ENCODE results near the gene LCN6. TPM values are rescaled to one million over a fixed set of nuclear protein-coding genes. Genes with fewer than 3 reads are reported as not detected.
"Not testable (repeated sequence)": the region's sequence is repeated elsewhere in the genome, so short reads cannot be mapped to it uniquely, and the experiment has no call there.

Gene LCN6
- polyA plus RNA-seq, 1 donor (not counting 4 experiments of a cell fraction or from before 2014, with no cell fraction given) = not detected

- H3K4me1 ChIP-seq (ENCODE audit: control insufficient read depth, extremely low read depth, insufficient read depth, low read length); H3K9me3 ChIP-seq (ENCODE audit: control insufficient read depth, low read depth, low read length); H3K36me3 ChIP-seq (ENCODE audit: control insufficient read depth in 2 of 2, extremely low read depth in 1 of 2, insufficient read depth in 2 of 2, low read length in 2 of 2); H2AFZ ChIP-seq (ENCODE audit: control insufficient read depth, low read length); H3K9ac ChIP-seq (ENCODE audit: control insufficient read depth, extremely low read depth, insufficient read depth, low read length); H3K9me1 ChIP-seq (ENCODE audit: control insufficient read depth, extremely low read depth, insufficient read depth, low read length); FAIRE-seq; H3K4me2 ChIP-seq (ENCODE audit: control insufficient read depth, extremely low read depth, insufficient read depth, low read depth, low read length); H3K79me2 ChIP-seq (ENCODE audit: control insufficient read depth, insufficient read depth, low read length); H3K4me3 ChIP-seq (ENCODE audit: control insufficient read depth in 2 of 3, extremely low read depth in 1 of 3, insufficient read depth in 2 of 3, low read depth in 1 of 3, low read length in 3 of 3); DNase-seq (ENCODE audit: low read depth, low spot score); H4K20me1 ChIP-seq (ENCODE audit: control insufficient read depth, extremely low read depth, insufficient read depth, low read length); dilution Hi-C loops (cut with MboI; ENCODE audit: extremely low pct_ligation_motif_present, low sequenced_read_pairs); H3K27ac ChIP-seq (ENCODE audit: control insufficient read depth, insufficient read depth, low read length): not testable (repeated sequence)
- TF ChIP-seq CTCF (optimal IDR thresholded peaks at IDR 0.05 in 1 of 3, IDR thresholded peaks at IDR 0.05 in 1 of 3, conservative IDR thresholded peaks at IDR 0.05 in 1 of 3; ENCODE audit: extremely low read depth in 1 of 3, insufficient read depth in 2 of 3, low read length in 3 of 3) = peak in 2 of 3 experiments; percentile 10 to 20
- H3K27me3 ChIP-seq (ENCODE audit: control insufficient read depth, extremely low read depth, insufficient read depth, low read length) = peaks cover 14% of the 10 kb centered on the region
Observed at GRCh38 chr9:136766410-136767120, 18.2 kb upstream of the LCN6 start.

GRCh38 chr9:136765745-136766409 is 17.6 kb upstream of the LCN6 start:
- H3K27me3 ChIP-seq (ENCODE audit: control insufficient read depth, extremely low read depth, insufficient read depth, low read length) = peaks cover 14% of the 10 kb centered on the region
- H3K9me3 ChIP-seq (ENCODE audit: control insufficient read depth, low read depth, low read length); H4K20me1 ChIP-seq (ENCODE audit: control insufficient read depth, extremely low read depth, insufficient read depth, low read length); H3K4me1 ChIP-seq (ENCODE audit: control insufficient read depth, extremely low read depth, insufficient read depth, low read length); H3K9me1 ChIP-seq (ENCODE audit: control insufficient read depth, extremely low read depth, insufficient read depth, low read length); H3K4me2 ChIP-seq (ENCODE audit: control insufficient read depth, extremely low read depth, insufficient read depth, low read depth, low read length); FAIRE-seq; H3K9ac ChIP-seq (ENCODE audit: control insufficient read depth, extremely low read depth, insufficient read depth, low read length); dilution Hi-C loops (cut with MboI; ENCODE audit: extremely low pct_ligation_motif_present, low sequenced_read_pairs); H2AFZ ChIP-seq (ENCODE audit: control insufficient read depth, low read length); H3K27ac ChIP-seq (ENCODE audit: control insufficient read depth, insufficient read depth, low read length); DNase-seq (ENCODE audit: low read depth, low spot score); H3K79me2 ChIP-seq (ENCODE audit: control insufficient read depth, insufficient read depth, low read length); H3K36me3 ChIP-seq (ENCODE audit: control insufficient read depth in 2 of 2, extremely low read depth in 1 of 2, insufficient read depth in 2 of 2, low read length in 2 of 2); H3K4me3 ChIP-seq (ENCODE audit: control insufficient read depth in 2 of 3, extremely low read depth in 1 of 3, insufficient read depth in 2 of 3, low read depth in 1 of 3, low read length in 3 of 3): not testable (repeated sequence)
